NT2/D1 (cell line): ENCODE results near the gene PARD3.

Experiments used
- DNase-seq: peaks from one replicate; pipeline ENCODE4 v3.0.0-alpha.2; 2011; ENCODE audit warnings: low read depth, low spot score
- H3K27me3 ChIP-seq: 2 replicates; pipeline ENCODE4 v1.6.0; 2011; ENCODE audit warnings: mild to moderate bottlenecking; ENCODE audit not compliant: insufficient read length, insufficient read depth
- H3K36me3 ChIP-seq: 2 replicates; pipeline ENCODE4 v1.6.1; 2011; ENCODE audit warnings: mild to moderate bottlenecking, low read length, mixed read lengths; ENCODE audit not compliant: insufficient read depth, insufficient read length
- H3K4me1 ChIP-seq: 2 replicates; pipeline ENCODE4 v1.5.1; 2011; ENCODE audit not compliant: insufficient read depth, insufficient read length
- H3K4me3 ChIP-seq: 2 replicates; pipeline ENCODE4 v1.5.1; 2011; ENCODE audit warnings: low read depth; ENCODE audit not compliant: insufficient read length
- H3K9ac ChIP-seq: 2 replicates; pipeline ENCODE4 v1.6.0; 2011; ENCODE audit warnings: low read depth; ENCODE audit not compliant: insufficient read length
- H3K9me3 ChIP-seq: 2 replicates; pipeline ENCODE4 v1.5.1; 2011; ENCODE audit warnings: mild to moderate bottlenecking, low read length; ENCODE audit not compliant: insufficient read depth
- SUZ12 ChIP-seq: IDR thresholded peaks from 2 replicates; pipeline ENCODE4 v1.6.1; 2011; ENCODE audit not compliant: insufficient read length, insufficient read depth; ENCODE audit errors: extremely low read depth
- YY1 ChIP-seq: IDR thresholded peaks from 2 replicates; pipeline ENCODE4 v1.6.1; 2011; ENCODE audit not compliant: insufficient read length, insufficient read depth
- ZNF274 ChIP-seq: IDR thresholded peaks from 2 replicates; pipeline ENCODE4 v1.6.1; 2011; ENCODE audit warnings: mild to moderate bottlenecking, low read depth, low read length

The PARD3 gene

DNA sequence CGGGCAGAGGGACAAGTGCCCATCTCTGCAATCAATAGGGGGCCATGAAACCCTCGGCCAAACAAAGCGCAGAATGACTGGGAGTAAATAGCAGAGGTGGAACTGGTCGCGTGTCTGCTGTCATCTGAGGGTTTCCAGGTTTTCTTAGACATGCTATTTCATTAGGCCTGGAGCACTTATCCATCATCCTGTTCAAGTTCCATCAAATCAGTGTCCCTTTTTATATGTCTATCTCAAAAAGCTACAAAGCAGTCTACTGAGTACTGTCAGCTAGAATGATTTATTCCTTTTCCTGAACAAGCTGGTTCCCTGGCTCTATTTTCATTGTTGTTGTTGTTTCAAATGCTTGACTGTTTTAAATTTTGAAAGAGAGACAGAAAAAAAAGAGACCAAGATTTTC lies 590.5 kb downstream of the PARD3 start:
- TF ChIP-seq SUZ12: no peak
- no peak for TF ChIP-seq ZNF274
- no peak for TF ChIP-seq YY1
- H3K4me1 ChIP-seq: no peaks in the 10 kb centered on the region

DNA sequence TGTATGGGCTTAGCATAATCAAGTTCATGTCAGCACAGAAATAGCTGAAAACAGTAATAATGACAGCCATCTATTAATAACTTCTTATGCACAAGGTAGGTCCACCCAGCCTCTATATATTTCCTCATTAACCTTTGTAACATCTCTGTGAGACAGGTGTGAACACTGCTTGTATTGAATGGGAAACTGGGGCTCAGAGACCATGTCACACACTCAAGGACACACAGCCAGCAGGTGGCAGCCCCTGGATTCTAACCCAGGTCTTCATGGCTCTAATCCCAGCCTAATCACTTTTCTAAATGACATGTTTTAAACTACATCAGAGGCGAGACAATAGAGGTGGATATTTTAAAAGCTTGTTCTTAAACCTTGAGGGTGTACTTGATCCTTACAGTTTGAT lies 591.4 kb downstream of the PARD3 start:
- no peak for DNase-seq
- TF ChIP-seq SUZ12 (no peak), ZNF274 (no peak), YY1 (no peak)
- no peaks in the 10 kb centered on the region for H3K4me1 ChIP-seq
- H3K4me3 ChIP-seq: no peak overlapping the region
- no peaks in the 10 kb centered on the region for H3K27me3 ChIP-seq
- H3K9ac ChIP-seq: no peak overlapping the region
- peaks cover 3% of the 10 kb centered on the region; the same call in 1 of the 2 replicates for H3K9me3 ChIP-seq
- H3K36me3 ChIP-seq: no peaks in the 10 kb centered on the region

More for the DNA sequence above, 590.5 kb downstream of the PARD3 start:
- H3K36me3 ChIP-seq: no peaks in the 10 kb centered on the region
- no peaks in the 10 kb centered on the region for H3K27me3 ChIP-seq
- H3K9ac ChIP-seq: no peak overlapping the region
- H3K4me3 ChIP-seq: no peak overlapping the region
- DNase-seq: no peak
- H3K9me3 ChIP-seq: peaks cover 3% of the 10 kb centered on the region; the same call in 1 of the 2 replicates

DNA sequence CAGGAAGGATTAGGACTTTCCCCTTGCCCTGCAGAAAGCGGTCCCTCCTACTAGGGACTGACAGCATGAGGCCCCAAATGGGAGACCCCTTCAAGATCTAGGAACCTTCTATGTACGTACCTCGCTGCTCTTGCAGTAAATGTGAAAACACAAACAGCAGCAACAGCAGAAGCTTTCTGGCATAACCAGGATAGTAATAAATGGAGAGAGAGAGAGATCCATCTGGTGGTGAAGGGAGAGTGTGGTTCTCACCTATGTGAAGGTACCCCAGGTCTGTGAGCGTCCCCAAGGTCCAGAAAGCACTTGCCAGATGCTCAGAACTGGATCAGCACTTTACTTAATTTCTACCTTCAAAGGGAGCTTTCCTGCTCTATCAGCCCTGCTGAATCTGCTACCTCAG lies 592.7 kb downstream of the PARD3 start:
- Histone ChIP-seq H3K36me3 (no peaks in the 10 kb centered on the region), H3K9ac (no peak overlapping the region), H3K4me3 (no peak overlapping the region), H3K4me1 (no peaks in the 10 kb centered on the region), H3K9me3 (peaks cover 3% of the 10 kb centered on the region; the same call in 1 of the 2 replicates), H3K27me3 (no peaks in the 10 kb centered on the region)
- no peak for DNase-seq
- TF ChIP-seq SUZ12 (no peak), ZNF274 (no peak), YY1 (no peak)

GRCh38 chr10:34219753-34220548 lies 595.1 kb downstream of the PARD3 start:
- TF ChIP-seq ZNF274 (no peak), YY1 (no peak), SUZ12 (no peak)
- Histone ChIP-seq H3K9me3 (no peaks in the 10 kb centered on the region), H3K27me3 (no peaks in the 10 kb centered on the region), H3K4me3 (no peak overlapping the region), H3K9ac (no peak overlapping the region), H3K36me3 (no peaks in the 10 kb centered on the region), H3K4me1 (no peaks in the 10 kb centered on the region)
- DNase-seq: no peak

GRCh38 chr10:34217524-34217923 lies 597.6 kb downstream of the PARD3 start:
- Histone ChIP-seq H3K4me1 (no peaks in the 10 kb centered on the region), H3K9me3 (no peaks in the 10 kb centered on the region)
- no peak for DNase-seq

GRCh38 chr10:34216348-34216945 lies 598.6 kb downstream of the PARD3 start:
- no peaks in the 10 kb centered on the region for H3K9me3 ChIP-seq
- TF ChIP-seq YY1: no peak
- no peak for TF ChIP-seq SUZ12
- no peak for TF ChIP-seq ZNF274
- H3K4me3 ChIP-seq: no peak overlapping the region
- no peak overlapping the region for H3K9ac ChIP-seq
- H3K4me1 ChIP-seq: no peaks in the 10 kb centered on the region
- no peaks in the 10 kb centered on the region for H3K27me3 ChIP-seq
- no peak for DNase-seq
- H3K36me3 ChIP-seq: no peaks in the 10 kb centered on the region

More at GRCh38 chr10:34217524-34217923, 597.6 kb downstream of the PARD3 start:
- no peaks in the 10 kb centered on the region for H3K36me3 ChIP-seq
- no peak overlapping the region for H3K9ac ChIP-seq
- no peak overlapping the region for H3K4me3 ChIP-seq
- no peaks in the 10 kb centered on the region for H3K27me3 ChIP-seq
- TF ChIP-seq ZNF274 (no peak), SUZ12 (no peak), YY1 (no peak)

GRCh38 chr10:34213805-34214197 lies 601.3 kb downstream of the PARD3 start:
- Histone ChIP-seq H3K9me3 (no peaks in the 10 kb centered on the region), H3K9ac (no peak overlapping the region), H3K36me3 (no peaks in the 10 kb centered on the region), H3K4me1 (no peaks in the 10 kb centered on the region), H3K27me3 (no peaks in the 10 kb centered on the region), H3K4me3 (no peak overlapping the region)
- no peak for TF ChIP-seq SUZ12
- no peak for DNase-seq
